Testis (tissue), 3 donors: ENCODE data around the gene PRDM1. TPM values are rescaled to one million over a fixed set of nuclear protein-coding genes. Genes with fewer than 3 reads are reported as not detected.

Experiments
- DNase-seq: peaks from one replicate; pipeline ENCODE4 v3.0.0-alpha.2; 2019
- H3K27ac ChIP-seq, 2 donors: fragments of 200-600 bp; sonication (generic); one replicate each; pipeline ENCODE4 v1.5.1; 2019
- H3K27me3 ChIP-seq: fragments of 200-600 bp; sonication (generic); one replicate; pipeline ENCODE4 v1.5.1; 2019
- H3K36me3 ChIP-seq: fragments of 200-600 bp; sonication (generic); one replicate; pipeline ENCODE4 v1.5.1; 2017; ENCODE audit warnings: low read depth; ENCODE audit errors: missing control alignments
- H3K4me1 ChIP-seq: fragments of 200-600 bp; sonication (generic); one replicate; pipeline ENCODE4 v1.5.1; 2019
- H3K4me3 ChIP-seq, 2 donors: fragments of 200-600 bp; sonication (generic); one replicate each; pipeline ENCODE4 v1.5.1; 2017 to 2019
- H3K9me3 ChIP-seq: fragments of 200-600 bp; sonication (generic); one replicate; pipeline ENCODE4 v1.5.1; 2017
- POLR2A ChIP-seq: fragments of 450-650 bp; IDR thresholded peaks from one replicate; pipeline ENCODE4 v1.6.1; 2017; ENCODE audit warnings: antibody characterized with exemption, mild to moderate bottlenecking, moderate library complexity
- WGBS, 2 donors: methylation state at CpG; one replicate each; pipeline ENCODE4 v1.1.5; 2018; 5-methylcytosine and 5-hydroxymethylcytosine counted together
- intact Hi-C: fragments of 100-400 bp; cut with DNase I; formaldehyde crosslinking; loops from one replicate; pipeline ENCODE4 v1.15.1; 2023; ENCODE audit warnings: low total_unique reads
- polyA plus RNA-seq: library from polyadenylated mRNA; stranded (reverse); fragments of 350-450 nt; fragmentation: Illumina TruSeq; extraction: RNeasy Lipid Tissue Mini Kit (QIAGEN cat#74804); gene quantifications from one replicate; pipeline ENCODE4 v1.2.3, GENCODE V29; 2014; ENCODE audit warnings: low read depth, low replicate concordance; ENCODE audit not compliant: insufficient read depth
- total RNA-seq, 2 donors: library from RNA; depleted of rRNA; stranded (reverse); fragments of >200 nt; gene quantifications; one replicate each; pipeline ENCODE4 v1.2.3, GENCODE V29; 2016
- TF ChIP-seq, protein P1 (sequence below), 3 experiments: fragments of 450-650 bp in 2 of 3; fragments of 200-600 bp in 1 of 3; sonication (generic) in 1 of 3; IDR thresholded peaks; one replicate each; pipeline ENCODE4 v1.5.1; 2016 to 2019; ENCODE audit warnings: antibody characterized with exemption in 3 of 3, mild to moderate bottlenecking in 2 of 3, moderate library complexity in 1 of 3

PRDM1 gene
- total and polyA plus RNA-seq, 3 donors from 2014 or later = 3.3 to 4.1 (median 3.5) TPM

DNA sequence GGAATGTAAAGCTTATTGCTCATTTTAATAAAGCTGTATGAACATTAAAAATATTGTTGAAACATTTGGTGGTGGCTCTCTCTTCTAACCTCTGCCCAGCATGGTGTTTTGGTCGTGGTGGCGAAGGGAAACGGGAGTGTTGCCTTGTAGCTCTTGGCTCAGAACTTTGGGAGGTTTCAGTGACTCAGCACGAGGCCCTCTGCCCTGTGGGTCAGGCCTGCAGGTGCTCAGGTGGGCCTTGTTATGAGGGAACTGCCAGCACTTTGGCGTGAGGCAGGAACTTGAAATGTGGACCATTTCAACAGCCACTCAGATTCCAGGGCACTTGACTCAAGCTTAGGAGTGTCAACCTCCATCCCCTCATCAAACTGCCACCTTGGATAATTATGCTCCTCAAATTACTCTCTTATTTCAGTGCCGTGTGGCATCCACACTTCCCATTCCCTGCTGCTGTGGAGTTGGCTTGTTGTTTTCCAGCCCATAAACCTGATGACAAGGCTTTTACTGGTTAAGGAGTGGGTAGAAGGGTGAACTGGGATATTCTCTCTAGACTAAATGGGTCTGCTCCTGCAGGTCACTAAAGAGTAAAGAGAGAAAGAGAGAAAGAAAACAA lies 36.3 kb downstream of the PRDM1 start:
- Histone ChIP-seq H3K4me1 (no peaks in the 10 kb centered on the region), H3K36me3 (no peaks in the 10 kb centered on the region), H3K27me3 (no peaks in the 10 kb centered on the region), H3K4me3 (no peak overlapping the region), H3K9me3 (no peaks in the 10 kb centered on the region), H3K27ac (no peak overlapping the region)
- DNase-seq = no peak
- no peak for TF ChIP-seq POLR2A
- TF ChIP-seq, protein P1, sequence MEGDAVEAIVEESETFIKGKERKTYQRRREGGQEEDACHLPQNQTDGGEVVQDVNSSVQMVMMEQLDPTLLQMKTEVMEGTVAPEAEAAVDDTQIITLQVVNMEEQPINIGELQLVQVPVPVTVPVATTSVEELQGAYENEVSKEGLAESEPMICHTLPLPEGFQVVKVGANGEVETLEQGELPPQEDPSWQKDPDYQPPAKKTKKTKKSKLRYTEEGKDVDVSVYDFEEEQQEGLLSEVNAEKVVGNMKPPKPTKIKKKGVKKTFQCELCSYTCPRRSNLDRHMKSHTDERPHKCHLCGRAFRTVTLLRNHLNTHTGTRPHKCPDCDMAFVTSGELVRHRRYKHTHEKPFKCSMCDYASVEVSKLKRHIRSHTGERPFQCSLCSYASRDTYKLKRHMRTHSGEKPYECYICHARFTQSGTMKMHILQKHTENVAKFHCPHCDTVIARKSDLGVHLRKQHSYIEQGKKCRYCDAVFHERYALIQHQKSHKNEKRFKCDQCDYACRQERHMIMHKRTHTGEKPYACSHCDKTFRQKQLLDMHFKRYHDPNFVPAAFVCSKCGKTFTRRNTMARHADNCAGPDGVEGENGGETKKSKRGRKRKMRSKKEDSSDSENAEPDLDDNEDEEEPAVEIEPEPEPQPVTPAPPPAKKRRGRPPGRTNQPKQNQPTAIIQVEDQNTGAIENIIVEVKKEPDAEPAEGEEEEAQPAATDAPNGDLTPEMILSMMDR (IDR thresholded peaks at IDR 0.05) = no peak
- intact Hi-C loops = no loop called here
- 71 to 86% methylated on average over 6 of the region's 6 CpGs for WGBS, 2 donors

DNA sequence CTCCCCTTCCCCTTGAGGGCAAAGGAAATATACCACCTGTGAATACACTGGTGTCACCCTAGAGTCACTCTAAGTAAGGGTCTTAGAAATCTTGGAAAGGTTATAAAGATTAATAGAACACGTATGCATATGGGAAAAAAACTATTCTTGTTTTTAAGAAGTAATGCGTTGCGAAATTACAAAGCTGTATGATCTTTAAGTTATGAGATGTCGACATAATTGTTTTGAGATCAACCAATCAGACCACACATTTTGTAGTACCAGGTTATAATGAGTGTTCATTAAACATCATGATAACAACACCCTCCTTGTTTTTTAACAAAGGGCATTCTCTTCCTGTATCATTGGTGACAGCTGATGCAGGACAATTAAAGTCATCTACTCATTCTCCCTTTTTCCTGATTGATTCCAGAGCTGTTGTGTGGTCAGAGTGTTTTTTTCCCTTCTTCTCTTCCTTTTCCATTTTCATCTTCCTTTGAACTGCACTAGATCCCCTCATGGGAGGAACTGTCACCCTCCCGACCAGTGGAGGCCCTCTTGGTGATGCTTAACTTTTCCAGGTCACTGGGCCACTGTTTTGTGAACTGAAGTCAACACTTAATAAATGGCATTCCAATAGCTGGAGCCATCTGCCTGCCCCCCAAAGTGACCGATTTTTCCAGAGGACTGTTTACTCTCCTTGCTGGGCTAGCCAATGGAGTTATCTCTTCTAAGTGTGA lies 37.0 kb downstream of the PRDM1 start:
- TF ChIP-seq POLR2A = no peak
- TF ChIP-seq, protein P1 (IDR thresholded peaks at IDR 0.05) = no peak
- H3K9me3 ChIP-seq = no peaks in the 10 kb centered on the region
- H3K4me3 ChIP-seq = no peak overlapping the region
- H3K4me1 ChIP-seq = no peaks in the 10 kb centered on the region
- no peak overlapping the region for H3K27ac ChIP-seq
- intact Hi-C loops = no loop called here
- DNase-seq = no peak
- 88 to 90% methylated on average over 6 of the region's 6 CpGs for WGBS, 2 donors
- no peaks in the 10 kb centered on the region for H3K27me3 ChIP-seq
- H3K36me3 ChIP-seq = no peaks in the 10 kb centered on the region

DNA sequence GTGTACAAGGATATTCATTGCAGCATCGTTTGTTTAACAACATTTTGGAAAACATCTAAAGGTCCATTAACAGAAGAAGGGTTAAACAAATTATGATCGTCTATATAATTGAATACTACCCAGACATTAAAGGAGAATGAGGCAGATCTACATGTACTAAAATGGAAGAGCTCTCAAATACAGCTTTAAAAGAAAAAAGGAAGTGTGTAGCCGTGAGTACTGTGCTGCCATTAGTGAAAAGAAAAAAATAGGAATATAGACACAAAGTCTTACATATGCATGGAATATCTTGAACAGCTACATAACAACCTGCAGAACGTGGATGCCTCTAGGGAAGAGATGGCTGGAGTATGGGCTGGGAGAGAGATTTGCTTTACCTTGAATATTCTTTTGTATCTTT lies 37.9 kb downstream of the PRDM1 start:
- intact Hi-C loops = no loop called here
- no peak for DNase-seq
- Histone ChIP-seq H3K36me3 (no peaks in the 10 kb centered on the region), H3K4me1 (no peaks in the 10 kb centered on the region), H3K4me3 (no peak overlapping the region), H3K27me3 (no peaks in the 10 kb centered on the region), H3K27ac (no peak overlapping the region), H3K9me3 (no peaks in the 10 kb centered on the region)
- TF ChIP-seq, protein P1 (IDR thresholded peaks at IDR 0.05) = no peak
- TF ChIP-seq POLR2A = no peak
- WGBS, 2 donors = 68 to 79% methylated on average over 4 of the region's 4 CpGs

DNA sequence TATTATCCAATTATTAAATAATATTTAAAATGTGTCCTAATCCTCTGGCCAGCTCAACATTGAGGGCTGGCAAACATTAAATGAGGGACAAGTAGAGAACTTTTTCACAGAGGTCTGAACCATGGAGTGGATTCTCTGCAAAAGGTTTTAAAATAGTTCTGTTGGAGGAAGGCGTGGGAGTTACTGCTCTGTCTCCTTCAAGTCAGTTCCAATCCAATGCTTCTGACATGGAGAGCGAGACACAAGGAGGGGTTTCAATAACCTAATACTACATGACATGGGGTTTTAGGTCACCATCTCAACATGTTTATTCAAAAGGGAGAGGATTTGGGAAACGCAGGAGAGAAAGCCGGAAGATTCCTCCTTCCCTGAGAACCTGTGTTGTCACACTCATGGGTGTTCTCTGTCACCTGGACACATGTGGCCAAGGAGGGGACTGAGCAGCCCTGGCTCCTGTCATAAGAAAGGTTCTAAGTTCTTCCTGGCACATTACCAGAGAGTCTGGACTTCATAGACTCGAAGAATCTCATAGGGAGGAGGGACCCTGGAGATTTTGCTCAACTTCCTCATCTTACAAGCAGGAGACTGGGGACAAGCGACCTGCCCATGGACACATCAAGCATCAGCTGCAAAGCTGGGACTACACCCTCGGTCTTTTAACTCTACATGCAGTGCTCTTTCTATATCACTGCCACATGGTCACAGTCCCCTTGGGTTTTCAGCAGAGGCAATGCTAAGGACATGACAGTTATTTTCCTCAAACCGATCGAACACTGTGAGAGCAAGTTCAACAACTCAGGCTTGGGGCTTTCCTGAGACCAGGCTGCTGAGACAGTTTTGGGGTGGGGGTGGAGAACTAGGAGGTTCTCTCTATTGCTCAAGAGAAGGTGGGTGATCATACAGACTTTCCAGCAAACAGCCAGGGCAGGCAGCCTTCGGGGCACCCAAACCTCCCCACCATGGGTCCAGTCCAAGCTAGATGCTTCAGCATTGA lies 38.6 kb downstream of the PRDM1 start:
- Histone ChIP-seq H3K9me3 (no peaks in the 10 kb centered on the region), H3K4me3 (no peak overlapping the region), H3K27ac (no peak overlapping the region), H3K36me3 (no peaks in the 10 kb centered on the region), H3K4me1 (no peaks in the 10 kb centered on the region), H3K27me3 (no peaks in the 10 kb centered on the region)
- intact Hi-C loops = no loop called here
- DNase-seq = no peak
- TF ChIP-seq, protein P1 (IDR thresholded peaks at IDR 0.05) = no peak
- no peak for TF ChIP-seq POLR2A
- WGBS, 2 donors = 87 to 88% methylated on average over 10 of the region's 10 CpGs
